HG03378 (cell line): ENCODE data around the gene SMLR1.
"Not testable (repeated sequence)": the region's sequence is repeated elsewhere in the genome, so short reads cannot be mapped to it uniquely, and the experiment has no call there.

ENCODE experiments used
- ATAC-seq: cut with Tn5 transposase; IDR thresholded peaks from one replicate; pipeline ENCODE4 v1.9.1; 2021; ENCODE audit warnings: mild to moderate bottlenecking, moderate library complexity; ENCODE audit not compliant: unreplicated experiment

SMLR1 gene

GRCh38 chr6:130827247-130828149 lies at the start of gene SMLR1:
SMLR1 (plus strand) TSS chr6:130827406; CDS start chr6:130827414, 8 bp downstream.
- no peak for ATAC-seq

- no peak for ATAC-seq
Observed at GRCh38 chr6:130778946-130779657, 48.1 kb upstream of the SMLR1 start.

GRCh38 chr6:130779658-130780033 lies 47.6 kb upstream of the SMLR1 start:
- ATAC-seq: no peak

GRCh38 chr6:130780122-130780521 lies 47.1 kb upstream of the SMLR1 start:
- no peak for ATAC-seq

- no peak for ATAC-seq
Observed at GRCh38 chr6:130781557-130781956, 45.6 kb upstream of the SMLR1 start.

GRCh38 chr6:130783416-130784107 lies 43.6 kb upstream of the SMLR1 start:
- no peak for ATAC-seq

- no peak for ATAC-seq
Observed at GRCh38 chr6:130787726-130788500, 39.3 kb upstream of the SMLR1 start.

- no peak for ATAC-seq
Observed at GRCh38 chr6:130788954-130789353, 38.3 kb upstream of the SMLR1 start.

GRCh38 chr6:130794010-130794697 lies 33.1 kb upstream of the SMLR1 start:
- no peak for ATAC-seq

- no peak for ATAC-seq
Observed at GRCh38 chr6:130794738-130795137, 32.5 kb upstream of the SMLR1 start.

- ATAC-seq: no peak
Observed at GRCh38 chr6:130796313-130796905, 30.8 kb upstream of the SMLR1 start.

GRCh38 chr6:130797061-130797460 lies 30.1 kb upstream of the SMLR1 start:
- no peak for ATAC-seq

GRCh38 chr6:130801368-130801767 lies 25.8 kb upstream of the SMLR1 start:
- not testable (repeated sequence) for ATAC-seq

GRCh38 chr6:130810307-130811030 lies 16.7 kb upstream of the SMLR1 start:
- ATAC-seq: no peak

- ATAC-seq: no peak
Observed at GRCh38 chr6:130811932-130812331, 15.3 kb upstream of the SMLR1 start.

- ATAC-seq: no peak
Observed at GRCh38 chr6:130814506-130814905, 12.7 kb upstream of the SMLR1 start.

GRCh38 chr6:130815200-130816071 lies 11.8 kb upstream of the SMLR1 start:
- ATAC-seq: no peak

- no peak for ATAC-seq
Observed at GRCh38 chr6:130822736-130823135, 4.5 kb upstream of the SMLR1 start.
